SU-DHL-6 (cell line): ENCODE measurements around the gene GPX1.
"Not testable (repeated sequence)": the region's sequence is repeated elsewhere in the genome, so short reads cannot be mapped to it uniquely, and the experiment has no call there.

ENCODE experiments used
- H2AFZ ChIP-seq: fragments of 200-600 bp; sonication (generic); 2 replicates; pipeline ENCODE4 v1.6.1; 2014; ENCODE audit warnings: low read depth, mild to moderate bottlenecking, moderate library complexity, mixed read lengths, antibody characterized with exemption, low read length; ENCODE audit not compliant: severe bottlenecking
- H3F3A ChIP-seq: fragments of 200-600 bp; shearing (Covaris generic); 2 replicates; pipeline ENCODE4 v1.6.0; 2016; ENCODE audit warnings: antibody characterized with exemption, mild to moderate bottlenecking; ENCODE audit not compliant: insufficient read depth
- H3K27ac ChIP-seq: fragments of 200-600 bp; sonication (generic); 2 replicates; pipeline ENCODE4 v1.5.1; 2016; ENCODE audit warnings: low read depth, mild to moderate bottlenecking, low read length, moderate library complexity, mixed read lengths
- H3K27me3 ChIP-seq: fragments of 200-600 bp; sonication (generic), shearing (Covaris generic); 2 replicates; pipeline ENCODE4 v1.6.0; 2014; ENCODE audit warnings: mild to moderate bottlenecking, low read length
- H3K36me3 ChIP-seq: fragments of 200-600 bp; sonication (generic); 2 replicates; pipeline ENCODE4 v1.6.1; 2014; ENCODE audit warnings: mild to moderate bottlenecking, low read length, mixed read lengths
- H3K4me2 ChIP-seq: fragments of 300-600, 200-600 bp; shearing (Covaris generic), sonication (generic); 2 replicates; pipeline ENCODE4 v1.6.0; 2014; ENCODE audit warnings: low read length, low read depth, mild to moderate bottlenecking; ENCODE audit not compliant: poor library complexity, severe bottlenecking
- H3K4me3 ChIP-seq: fragments of 200-600 bp; sonication (generic); 2 replicates; pipeline ENCODE4 v1.5.1; 2014; ENCODE audit warnings: antibody characterized with exemption, low read length, mild to moderate bottlenecking, mixed read lengths; ENCODE audit not compliant: insufficient read depth, poor library complexity, severe bottlenecking
- H3K79me2 ChIP-seq: fragments of 200-600 bp; sonication (generic); 2 replicates; pipeline ENCODE4 v1.6.1; 2014; ENCODE audit warnings: mild to moderate bottlenecking, low read length, moderate library complexity; ENCODE audit not compliant: insufficient read depth
- H3K9ac ChIP-seq: fragments of 200-600 bp; sonication (generic); 2 replicates; pipeline ENCODE4 v1.7.0; 2014; ENCODE audit warnings: mild to moderate bottlenecking, low read length
- H3K9me2 ChIP-seq: fragments of 200-600 bp; sonication (generic); replicated peaks from 2 replicates; pipeline ENCODE4 v1.6.1; 2014; ENCODE audit warnings: low read length; ENCODE audit not compliant: insufficient read depth
- H3K9me3 ChIP-seq: fragments of 200-600 bp; sonication (generic); 2 replicates; pipeline ENCODE4 v1.6.1; 2014; ENCODE audit warnings: low read length, mixed read lengths; ENCODE audit not compliant: insufficient read depth
- H4K20me1 ChIP-seq: fragments of 200-600 bp; sonication (generic); 2 replicates; pipeline ENCODE4 v1.6.1; 2014; ENCODE audit warnings: low read depth, mild to moderate bottlenecking, antibody characterized with exemption, low read length, moderate library complexity, mixed read lengths
- CTCF ChIP-seq: fragments of 200-600 bp; sonication (generic); IDR thresholded peaks from one replicate; pipeline ENCODE4 v1.5.1; 2017; ENCODE audit warnings: antibody characterized with exemption, mild to moderate bottlenecking, low read length, moderate library complexity; ENCODE audit not compliant: insufficient read depth, poor library complexity, severe bottlenecking
- EZH2phosphoT487 ChIP-seq: fragments of 200-600 bp; sonication (generic), shearing (Covaris generic); conservative IDR thresholded peaks from 2 replicates; pipeline ENCODE4 v1.6.1; 2018; ENCODE audit warnings: mild to moderate bottlenecking, antibody characterized with exemption, low read length, moderate library complexity, mixed read lengths

The GPX1 gene

GRCh38 chr3:49352281-49352680, 5.9 kb downstream of the GPX1 start:
- no peaks in the 10 kb centered on the region for H3K79me2 ChIP-seq
- 0 out of 2 replicates have a peak, but pooled peaks cover 4% of the 10 kb centered on the region for H3K36me3 ChIP-seq
- H3K27ac ChIP-seq, result no peak overlapping the region
- no peaks in the 10 kb centered on the region for H4K20me1 ChIP-seq
- H3K9me2 ChIP-seq, result no peaks in the 10 kb centered on the region
- no peak for TF ChIP-seq CTCF
- no peak for TF ChIP-seq EZH2phosphoT487
- H3K4me2 ChIP-seq, result no peak overlapping the region
- no peaks in the 10 kb centered on the region for H3K27me3 ChIP-seq
- no peak overlapping the region for H2AFZ ChIP-seq
- no peak overlapping the region for H3K4me3 ChIP-seq
- H3F3A ChIP-seq, result 0 out of 2 replicates have a peak, but pooled peaks cover 5% of the 10 kb centered on the region
- H3K9me3 ChIP-seq, result no peaks in the 10 kb centered on the region
- no peak overlapping the region for H3K9ac ChIP-seq

- no peak overlapping the region for H3K27ac ChIP-seq
- no peak overlapping the region for H2AFZ ChIP-seq
- H3K9ac ChIP-seq, result no peak overlapping the region
Observed at GRCh38 chr3:49351521-49352011, 6.6 kb downstream of the GPX1 start.

GRCh38 chr3:49349348-49350114, 8.6 kb downstream of the GPX1 start:
- Histone ChIP-seq H3K36me3 (no peaks in the 10 kb centered on the region), H3K27ac (no peak overlapping the region), H3K9ac (no peak overlapping the region), H3K9me2 (no peaks in the 10 kb centered on the region), H3K9me3 (no peaks in the 10 kb centered on the region), H3K4me2 (no peak overlapping the region), H4K20me1 (no peaks in the 10 kb centered on the region), H3K27me3 (no peaks in the 10 kb centered on the region), H2AFZ (no peak overlapping the region), H3F3A (0 out of 2 replicates have a peak, but pooled peaks cover 5% of the 10 kb centered on the region), H3K79me2 (no peaks in the 10 kb centered on the region), H3K4me3 (no peak overlapping the region)
- no peak for TF ChIP-seq CTCF
- TF ChIP-seq EZH2phosphoT487, result no peak

More at GRCh38 chr3:49351521-49352011, 6.6 kb downstream of the GPX1 start:
- Histone ChIP-seq H3K9me2 (no peaks in the 10 kb centered on the region), H3F3A (0 out of 2 replicates have a peak, but pooled peaks cover 5% of the 10 kb centered on the region), H3K9me3 (no peaks in the 10 kb centered on the region), H3K4me3 (no peak overlapping the region), H3K36me3 (0 out of 2 replicates have a peak, but pooled peaks cover 4% of the 10 kb centered on the region), H3K27me3 (no peaks in the 10 kb centered on the region), H3K79me2 (no peaks in the 10 kb centered on the region), H4K20me1 (no peaks in the 10 kb centered on the region), H3K4me2 (no peak overlapping the region)
- no peak for TF ChIP-seq EZH2phosphoT487
- TF ChIP-seq CTCF, result no peak

- not testable (repeated sequence) for H3K9me3 ChIP-seq, H3K4me2 ChIP-seq, H3K27ac ChIP-seq, H2AFZ ChIP-seq, H3K4me3 ChIP-seq, H3K9ac ChIP-seq, H3F3A ChIP-seq, H3K27me3 ChIP-seq, H3K36me3 ChIP-seq, H4K20me1 ChIP-seq, H3K79me2 ChIP-seq, H3K9me2 ChIP-seq
Observed at GRCh38 chr3:49348361-49348760, 9.8 kb downstream of the GPX1 start.
